Measurements from ENCODE around the gene ZNF438.
"Not testable (repeated sequence)": the region's sequence is repeated elsewhere in the genome, so short reads cannot be mapped to it uniquely, and the experiment has no call there.

Gene ZNF438

DNA sequence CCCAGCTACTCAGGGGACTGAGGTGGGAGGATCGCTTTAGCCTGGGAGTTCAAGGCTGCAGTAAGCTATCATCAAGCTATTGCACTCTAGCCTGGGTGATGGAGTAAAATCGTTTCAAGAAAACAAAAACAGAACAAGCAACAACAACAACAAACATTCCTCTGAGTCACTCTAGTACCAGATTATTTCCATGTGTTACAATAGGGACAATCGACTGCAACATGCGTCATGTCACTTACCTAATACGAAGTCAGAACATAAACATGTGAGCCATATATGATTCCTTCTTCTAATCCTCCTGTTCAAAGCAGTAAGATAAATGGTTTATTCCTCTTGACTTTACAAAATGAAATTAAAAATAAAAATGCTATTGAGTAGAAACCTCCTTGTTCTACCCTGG is 57.3 kb downstream of the ZNF438 start:
- no peaks in the 10 kb centered on the region for H3K9me3 ChIP-seq (ENCODE audit: control insufficient read depth, insufficient read depth, low read length)
- H3K4me1 ChIP-seq (ENCODE audit: control insufficient read depth, insufficient read depth, low read length), result no peaks in the 10 kb centered on the region
- H3K36me3 ChIP-seq (ENCODE audit: control insufficient read depth, insufficient read depth, low read length), result no peaks in the 10 kb centered on the region
- no peak for DNase-seq (ENCODE audit: low read depth, low spot score)
- H3K4me3 ChIP-seq (ENCODE audit: low read length), result no peak overlapping the region
- WGBS (ENCODE audit: insufficient coverage, insufficient read length), result no CpG with 5 or more reads among the region's 5 CpGs
- no peak overlapping the region for H3K27ac ChIP-seq (ENCODE audit: low read length)
- no peaks in the 10 kb centered on the region for H3K27me3 ChIP-seq (ENCODE audit: control insufficient read depth, insufficient read depth, low read length)

DNA sequence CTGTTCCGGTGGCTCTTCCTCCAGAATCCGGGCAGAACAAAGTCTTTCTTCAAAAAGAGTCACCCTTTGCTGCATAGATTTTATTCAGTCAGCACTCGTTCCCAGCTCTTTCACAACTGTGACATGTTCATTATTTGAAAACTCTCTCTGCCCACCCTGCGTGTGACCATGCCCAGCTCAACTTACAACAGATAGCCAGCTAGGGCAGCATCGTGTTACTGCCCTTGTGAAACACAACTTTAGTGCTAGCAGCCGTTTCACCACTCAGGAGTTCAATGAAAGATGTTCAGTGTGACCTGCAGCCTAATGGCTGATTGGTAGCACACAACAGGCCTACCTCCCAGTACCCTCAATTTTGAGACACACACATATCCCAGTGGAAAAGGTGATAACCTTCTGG is 57.9 kb downstream of the ZNF438 start:
- Histone ChIP-seq H3K27ac (ENCODE audit: low read length) (no peak overlapping the region), H3K4me1 (ENCODE audit: control insufficient read depth, insufficient read depth, low read length) (no peaks in the 10 kb centered on the region), H3K4me3 (ENCODE audit: low read length) (no peak overlapping the region), H3K36me3 (ENCODE audit: control insufficient read depth, insufficient read depth, low read length) (no peaks in the 10 kb centered on the region), H3K9me3 (ENCODE audit: control insufficient read depth, insufficient read depth, low read length) (no peaks in the 10 kb centered on the region), H3K27me3 (ENCODE audit: control insufficient read depth, insufficient read depth, low read length) (no peaks in the 10 kb centered on the region)
- WGBS (ENCODE audit: insufficient coverage, insufficient read length), result no CpG with 5 or more reads among the region's 6 CpGs
- no peak for DNase-seq (ENCODE audit: low read depth, low spot score)

DNA sequence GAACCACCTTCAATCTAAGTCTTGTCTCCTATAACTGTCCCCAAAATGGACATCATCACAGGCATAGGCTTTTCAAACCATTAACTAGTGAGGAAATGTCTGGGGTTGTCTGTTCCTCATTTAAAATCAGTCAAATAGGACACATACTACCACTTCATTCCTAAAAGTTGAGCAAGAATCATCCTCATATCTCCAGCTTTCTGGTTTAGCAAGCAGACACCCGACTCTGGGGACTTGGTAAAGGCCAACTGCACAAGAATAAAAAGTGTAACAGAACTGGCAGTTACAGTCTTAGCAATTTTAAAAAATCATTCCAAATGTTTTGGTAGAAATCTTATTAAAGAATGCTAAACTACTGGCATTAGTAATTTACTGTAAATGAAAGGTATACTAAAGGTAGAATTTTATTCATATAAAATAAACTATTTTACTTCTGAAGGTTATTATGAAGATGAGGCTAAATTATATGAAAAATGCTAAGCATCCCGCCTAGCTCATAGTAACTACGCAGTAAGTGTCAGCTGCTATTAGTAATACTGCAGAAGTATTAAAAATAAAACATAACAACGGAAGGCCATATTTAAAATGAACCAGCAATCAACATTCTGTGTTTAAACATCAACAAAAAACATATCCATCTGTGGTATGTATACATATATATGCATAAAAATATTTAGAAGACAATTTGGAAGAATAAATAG is 60.8 kb downstream of the ZNF438 start:
- H3K36me3 ChIP-seq (ENCODE audit: control insufficient read depth, insufficient read depth, low read length), result no peaks in the 10 kb centered on the region
- H3K9me3 ChIP-seq (ENCODE audit: control insufficient read depth, insufficient read depth, low read length), result no peaks in the 10 kb centered on the region
- H3K27me3 ChIP-seq (ENCODE audit: control insufficient read depth, insufficient read depth, low read length), result no peaks in the 10 kb centered on the region
- H3K4me1 ChIP-seq (ENCODE audit: control insufficient read depth, insufficient read depth, low read length), result no peaks in the 10 kb centered on the region
- no peak for DNase-seq (ENCODE audit: low read depth, low spot score)
- WGBS (ENCODE audit: insufficient coverage, insufficient read length), result no CpG with 5 or more reads among the region's 4 CpGs
- H3K4me3 ChIP-seq (ENCODE audit: low read length), result no peak overlapping the region
- H3K27ac ChIP-seq (ENCODE audit: low read length), result no peak overlapping the region

DNA sequence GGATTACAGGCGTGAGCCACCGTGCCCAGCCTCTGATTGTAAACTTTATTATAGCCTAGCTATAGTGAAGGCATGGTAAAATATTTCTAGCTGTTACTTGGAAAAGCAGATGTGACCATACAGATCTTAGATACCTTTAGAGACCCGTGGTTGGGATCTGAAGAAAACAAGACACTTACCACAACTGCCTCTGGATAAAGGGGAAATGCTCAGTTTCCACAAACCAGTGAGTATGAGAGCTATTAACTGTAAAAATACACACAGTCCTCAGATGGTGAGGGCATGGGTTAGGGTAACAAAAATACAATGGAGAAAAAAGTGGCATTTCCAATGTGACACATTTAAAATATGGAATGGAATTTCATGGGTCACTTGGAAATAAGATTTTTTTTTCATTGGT is 63.0 kb downstream of the ZNF438 start:
- no peaks in the 10 kb centered on the region for H3K27me3 ChIP-seq (ENCODE audit: control insufficient read depth, insufficient read depth, low read length)
- WGBS (ENCODE audit: insufficient coverage, insufficient read length), result no CpG with 5 or more reads among the region's 3 CpGs

DNA sequence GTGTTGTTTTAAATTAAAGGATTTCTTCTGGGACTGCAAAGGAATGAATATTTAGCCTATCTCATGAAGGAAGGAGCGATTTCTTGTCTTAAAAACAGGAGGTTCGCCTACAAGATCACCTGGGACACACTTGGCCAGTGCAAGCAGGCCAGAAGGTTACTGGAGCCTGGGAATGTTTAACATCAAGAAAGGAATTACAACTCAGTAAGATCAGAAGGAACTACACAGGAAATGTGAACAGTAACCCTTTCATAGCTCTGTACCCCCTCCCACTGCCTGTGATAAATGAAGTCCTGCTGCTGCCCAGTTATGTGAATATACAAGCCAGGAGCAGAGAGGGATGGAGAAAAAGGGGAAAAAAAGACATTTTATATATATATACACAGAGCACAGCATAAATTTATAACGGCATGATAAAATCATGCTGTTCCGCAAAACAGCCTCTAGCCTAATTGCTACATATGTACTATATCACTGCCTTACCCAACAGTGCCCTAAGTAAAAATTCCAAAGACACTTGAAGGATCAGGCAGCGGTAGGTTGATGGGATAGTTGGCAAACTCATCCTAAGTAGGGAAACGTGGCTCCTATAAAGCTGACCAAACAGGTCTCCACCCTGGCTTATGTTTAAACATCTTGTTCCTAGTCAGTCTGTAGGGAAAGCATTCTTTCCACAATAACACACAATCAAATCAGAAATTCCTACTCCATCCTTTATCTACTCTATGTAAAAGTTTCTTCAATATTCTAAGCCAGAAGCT is 63.8 kb downstream of the ZNF438 start:
- Histone ChIP-seq H3K27me3 (ENCODE audit: control insufficient read depth, insufficient read depth, low read length) (no peaks in the 10 kb centered on the region), H3K4me1 (ENCODE audit: control insufficient read depth, insufficient read depth, low read length) (no peaks in the 10 kb centered on the region), H3K9me3 (ENCODE audit: control insufficient read depth, insufficient read depth, low read length) (no peaks in the 10 kb centered on the region), H3K27ac (ENCODE audit: low read length) (no peak overlapping the region), H3K4me3 (ENCODE audit: low read length) (no peak overlapping the region), H3K36me3 (ENCODE audit: control insufficient read depth, insufficient read depth, low read length) (no peaks in the 10 kb centered on the region)
- no peak for DNase-seq (ENCODE audit: low read depth, low spot score)
- no CpG with 5 or more reads among the region's 6 CpGs for WGBS (ENCODE audit: insufficient coverage, insufficient read length)

More for the DNA sequence above, 63.0 kb downstream of the ZNF438 start:
- DNase-seq (ENCODE audit: low read depth, low spot score), result no peak
- H3K9me3 ChIP-seq (ENCODE audit: control insufficient read depth, insufficient read depth, low read length), result no peaks in the 10 kb centered on the region
- H3K27ac ChIP-seq (ENCODE audit: low read length), result no peak overlapping the region
- no peaks in the 10 kb centered on the region for H3K36me3 ChIP-seq (ENCODE audit: control insufficient read depth, insufficient read depth, low read length)
- H3K4me1 ChIP-seq (ENCODE audit: control insufficient read depth, insufficient read depth, low read length), result no peaks in the 10 kb centered on the region
- H3K4me3 ChIP-seq (ENCODE audit: low read length), result no peak overlapping the region

DNA sequence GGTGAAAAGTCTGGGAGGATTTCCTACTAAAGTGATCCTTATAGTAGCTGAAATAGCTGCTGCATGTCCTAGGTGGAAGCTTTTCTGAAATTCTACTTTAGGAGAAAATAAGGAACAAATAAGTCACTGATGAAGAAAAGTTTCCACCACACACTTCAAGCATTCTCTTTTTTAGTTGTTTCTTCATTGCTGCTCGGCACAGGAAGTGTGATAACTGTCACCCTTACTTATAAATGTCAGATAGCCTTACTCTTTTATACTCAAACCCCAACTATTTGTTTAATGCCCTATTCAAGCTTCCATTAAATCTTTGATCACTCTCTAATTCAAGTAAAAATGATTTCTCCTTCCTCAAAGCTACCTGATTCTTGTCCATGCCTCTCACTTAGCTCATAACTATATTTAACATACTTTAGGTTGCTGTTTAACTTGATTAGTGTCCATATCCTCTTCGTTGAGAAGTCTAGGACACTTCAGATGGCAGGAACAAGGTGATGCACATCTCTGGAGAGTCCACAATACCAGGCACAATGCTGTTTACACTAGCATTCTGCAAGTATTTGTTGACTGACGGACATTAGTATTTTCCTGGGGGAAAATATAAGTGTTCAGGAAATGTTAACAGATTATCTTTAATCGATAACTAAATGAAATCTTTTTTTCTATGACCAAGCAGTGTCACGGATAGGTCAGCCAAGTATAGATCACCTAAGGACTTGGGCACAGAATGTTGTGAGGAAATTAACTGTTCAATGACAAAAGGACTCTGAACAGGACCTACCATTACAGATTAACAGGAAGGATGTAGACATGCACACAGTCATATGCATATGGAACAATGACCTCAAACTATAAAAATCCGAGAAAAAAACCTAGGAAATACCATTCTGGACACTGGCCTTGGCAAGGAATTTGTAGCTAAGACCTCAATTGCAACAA is 67.4 kb downstream of the ZNF438 start:
- DNase-seq (ENCODE audit: low read depth, low spot score), result no peak
- Histone ChIP-seq H3K27me3 (ENCODE audit: control insufficient read depth, insufficient read depth, low read length) (no peaks in the 10 kb centered on the region), H3K9me3 (ENCODE audit: control insufficient read depth, insufficient read depth, low read length) (no peaks in the 10 kb centered on the region), H3K4me1 (ENCODE audit: control insufficient read depth, insufficient read depth, low read length) (no peaks in the 10 kb centered on the region), H3K36me3 (ENCODE audit: control insufficient read depth, insufficient read depth, low read length) (no peaks in the 10 kb centered on the region), H3K4me3 (ENCODE audit: low read length) (no peak overlapping the region), H3K27ac (ENCODE audit: low read length) (no peak overlapping the region)
- WGBS (ENCODE audit: insufficient coverage, insufficient read length), result no CpG with 5 or more reads among the region's 6 CpGs

DNA sequence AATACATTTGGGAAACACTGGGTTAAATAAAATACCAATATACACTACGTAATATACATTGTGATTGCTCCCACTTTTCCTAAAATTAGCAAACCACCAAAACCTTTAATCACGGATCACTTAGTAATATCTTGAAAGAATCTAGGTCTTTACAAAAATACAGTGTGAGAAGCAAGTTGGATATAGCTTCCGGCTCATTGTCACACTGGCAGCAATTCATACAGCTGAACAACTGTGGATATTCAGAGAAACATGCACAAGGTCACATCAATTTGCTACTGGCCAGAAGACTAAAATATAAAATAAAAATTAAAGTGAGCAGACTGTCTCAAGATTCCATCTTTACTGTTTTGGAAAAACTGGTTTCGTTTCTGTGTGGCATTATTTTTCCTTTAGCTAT is 69.1 kb downstream of the ZNF438 start:
- no peak overlapping the region for H3K4me3 ChIP-seq (ENCODE audit: low read length)
- H3K9me3 ChIP-seq (ENCODE audit: control insufficient read depth, insufficient read depth, low read length), result no peaks in the 10 kb centered on the region
- no peak for DNase-seq (ENCODE audit: low read depth, low spot score)
- H3K4me1 ChIP-seq (ENCODE audit: control insufficient read depth, insufficient read depth, low read length), result no peaks in the 10 kb centered on the region
- no CpG with 5 or more reads among the region's 4 CpGs for WGBS (ENCODE audit: insufficient coverage, insufficient read length)
- no peaks in the 10 kb centered on the region for H3K36me3 ChIP-seq (ENCODE audit: control insufficient read depth, insufficient read depth, low read length)
- H3K27ac ChIP-seq (ENCODE audit: low read length), result no peak overlapping the region
- H3K27me3 ChIP-seq (ENCODE audit: control insufficient read depth, insufficient read depth, low read length), result no peaks in the 10 kb centered on the region

DNA sequence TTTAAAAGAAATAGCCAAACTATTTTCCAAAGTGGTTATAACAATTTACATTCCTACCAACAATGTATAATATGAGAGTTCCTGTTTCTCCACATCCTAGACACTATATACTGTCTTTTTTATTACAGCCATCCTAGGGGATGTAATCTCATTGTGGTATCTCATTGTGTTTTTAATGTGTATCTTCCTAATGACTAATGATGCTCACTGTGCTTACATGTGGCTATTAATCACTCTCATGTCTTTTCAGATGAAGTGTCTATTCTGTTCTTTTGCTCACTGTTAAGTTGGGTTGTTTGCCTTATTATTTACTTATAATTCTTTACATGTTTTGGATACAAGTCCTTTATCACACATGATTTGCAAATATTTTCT is 71.8 kb downstream of the ZNF438 start:
- Histone ChIP-seq H3K27ac (ENCODE audit: low read length) (no peak overlapping the region), H3K27me3 (ENCODE audit: control insufficient read depth, insufficient read depth, low read length) (no peaks in the 10 kb centered on the region), H3K9me3 (ENCODE audit: control insufficient read depth, insufficient read depth, low read length) (no peaks in the 10 kb centered on the region; the same call in 1 of the 2 replicates), H3K4me1 (ENCODE audit: control insufficient read depth, insufficient read depth, low read length) (no peaks in the 10 kb centered on the region), H3K4me3 (ENCODE audit: low read length) (no peak overlapping the region), H3K36me3 (ENCODE audit: control insufficient read depth, insufficient read depth, low read length) (no peaks in the 10 kb centered on the region)
- no peak for DNase-seq (ENCODE audit: low read depth, low spot score)

DNA sequence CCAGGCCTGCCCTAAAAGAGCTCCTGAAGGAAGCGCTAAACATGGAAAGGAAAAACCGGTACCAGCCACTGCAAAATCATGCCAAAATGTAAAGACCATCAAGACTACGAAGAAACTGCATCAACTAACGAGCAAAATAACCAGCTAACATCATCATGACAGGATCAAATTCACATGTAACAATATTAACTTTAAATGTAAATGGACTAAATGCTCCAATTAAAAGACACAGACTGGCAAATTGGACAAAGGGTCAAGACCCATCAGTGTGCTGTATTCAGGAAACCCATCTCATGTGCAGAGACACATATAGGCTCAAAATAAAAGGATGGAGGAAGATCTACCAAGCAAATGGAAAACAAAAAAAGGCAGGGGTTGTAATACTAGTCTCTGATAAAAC is 82.4 kb downstream of the ZNF438 start:
- H3K36me3 ChIP-seq (ENCODE audit: control insufficient read depth, insufficient read depth, low read length); H3K4me1 ChIP-seq (ENCODE audit: control insufficient read depth, insufficient read depth, low read length); H3K27ac ChIP-seq (ENCODE audit: low read length); H3K4me3 ChIP-seq (ENCODE audit: low read length); H3K27me3 ChIP-seq (ENCODE audit: control insufficient read depth, insufficient read depth, low read length); DNase-seq (ENCODE audit: low read depth, low spot score); H3K9me3 ChIP-seq (ENCODE audit: control insufficient read depth, insufficient read depth, low read length): not testable (repeated sequence)
- no CpG with 5 or more reads among the region's 4 CpGs for WGBS (ENCODE audit: insufficient coverage, insufficient read length)

DNA sequence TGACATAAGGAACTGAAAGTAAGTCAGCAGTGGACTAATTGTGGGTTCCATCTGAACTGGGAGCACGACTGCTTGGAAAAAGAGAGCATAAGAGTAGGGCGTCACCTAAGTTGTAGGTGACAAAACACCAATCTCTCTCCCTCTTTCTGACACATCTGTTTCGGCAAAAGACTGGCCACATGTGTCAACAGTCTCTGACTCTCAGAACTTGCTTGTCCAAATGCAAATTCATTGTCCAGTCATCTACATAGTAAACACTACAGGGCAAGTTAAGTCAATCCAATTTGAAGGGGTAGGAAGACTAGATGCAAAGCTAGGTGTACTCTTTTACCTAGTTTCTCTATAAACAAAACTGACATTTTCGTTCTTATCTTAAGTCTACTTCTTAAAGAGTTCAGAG is 87.7 kb downstream of the ZNF438 start:
- H3K4me1 ChIP-seq (ENCODE audit: control insufficient read depth, insufficient read depth, low read length), result no peaks in the 10 kb centered on the region
- H3K27me3 ChIP-seq (ENCODE audit: control insufficient read depth, insufficient read depth, low read length), result no peaks in the 10 kb centered on the region
- no peak overlapping the region for H3K4me3 ChIP-seq (ENCODE audit: low read length)
- H3K9me3 ChIP-seq (ENCODE audit: control insufficient read depth, insufficient read depth, low read length), result no peaks in the 10 kb centered on the region
- no peak overlapping the region for H3K27ac ChIP-seq (ENCODE audit: low read length)
- no peaks in the 10 kb centered on the region for H3K36me3 ChIP-seq (ENCODE audit: control insufficient read depth, insufficient read depth, low read length)
- no CpG with 5 or more reads among the region's 4 CpGs for WGBS (ENCODE audit: insufficient coverage, insufficient read length)
- DNase-seq (ENCODE audit: low read depth, low spot score), result no peak

All from iPS DF 6.9 (cell line).